HCT116 (cell line): ENCODE data around the gene RSPO1.

Experiments
- CTCF ChIP-seq, 3 experiments: fragments of 200-600 bp in 1 of 3; sonication (generic) in 1 of 3; IDR thresholded peaks in 2 of 3; conservative IDR thresholded peaks in 1 of 3; 2 replicates each; pipeline ENCODE4 v1.5.1; 2012 to 2017; ENCODE audit warnings: low read depth in 2 of 3, low read length in 2 of 3, antibody characterized with exemption in 1 of 3, borderline replicate concordance in 1 of 3, control low read depth in 1 of 3, mild to moderate bottlenecking in 1 of 3, mixed read lengths in 1 of 3, mixed run types in 1 of 3, moderate library complexity in 1 of 3; ENCODE audit not compliant: insufficient read depth in 1 of 3
- EZH2 ChIP-seq: fragments of 200-600 bp; sonication (generic); IDR thresholded peaks from 2 replicates; pipeline ENCODE4 v1.6.1; 2017; ENCODE audit warnings: antibody characterized with exemption, mixed run types
- POLR2A ChIP-seq: IDR thresholded peaks from 2 replicates; pipeline ENCODE4 v1.7.0; 2011; ENCODE audit warnings: borderline replicate concordance; ENCODE audit not compliant: insufficient read depth, insufficient read length; ENCODE audit errors: extremely low read depth
- POLR2AphosphoS5 ChIP-seq: IDR thresholded peaks from 2 replicates; pipeline ENCODE4 v1.6.1; 2011; ENCODE audit warnings: mild to moderate bottlenecking, low read depth, low read length, moderate library complexity
- SIN3A ChIP-seq: IDR thresholded peaks from 2 replicates; pipeline ENCODE4 v1.6.1; 2012; ENCODE audit warnings: low read depth

GRCh38 chr1:37672136-37672870, 37.6 kb upstream of the RSPO1 start:
- TF ChIP-seq CTCF (IDR thresholded peaks at IDR 0.05 in 2 of 3, conservative IDR thresholded peaks at IDR 0.05 in 1 of 3; ENCODE audit: borderline replicate concordance in 1 of 3, insufficient read depth in 1 of 3, low read depth in 2 of 3, low read length in 2 of 3) (no peak), SIN3A (no peak), POLR2AphosphoS5 (no peak), POLR2A (no peak), EZH2 (no peak)
